ENCODE measurements around the gene FXYD1. TPM values are rescaled to one million over a fixed set of nuclear protein-coding genes. Genes with fewer than 3 reads are reported as not detected.
A peak's percentile ranks its signal among the peaks of the same experiment; 100 is the strongest.

Gene FXYD1
- total RNA-seq, 4 donors from 2014 or later, result 10.6 to 29.2 TPM; not detected in 2

- no peaks in the 10 kb centered on the region for H3K36me3 ChIP-seq
- H3K9me3 ChIP-seq, result no peaks in the 10 kb centered on the region
- in situ Hi-C loops (cut with MboI; ENCODE audit: low pct_ligation_motif_present in 1 of 4, low pct_unique_long_range_greater_than_20kb in 1 of 4, low sequenced_read_pairs in 3 of 4) (no loop called here), intact Hi-C loops (cut with DNase I; ENCODE audit: low total_unique reads) (no loop called here)
- TF ChIP-seq EP300 (IDR thresholded peaks at IDR 0.05; ENCODE audit: low read depth) (no peak), CTCF (IDR thresholded peaks at IDR 0.05) (no peak), POLR2A (IDR thresholded peaks at IDR 0.05) (no peak), POLR2AphosphoS5 (IDR thresholded peaks at IDR 0.05) (no peak)
- peak within 1 kb of the TSS in 1 of 4 donors; percentile 15 for H3K4me3 ChIP-seq
- no peak for DNase-seq
- no peaks in the 10 kb centered on the region for H3K27me3 ChIP-seq
- peak within 1 kb of the TSS; percentile 55 to 91 (median 76) for H3K27ac ChIP-seq
- 68% methylated on average over 15 of the region's 15 CpGs; no CpG with 5 or more reads in 1 of the 2 donors for WGBS, 2 donors (ENCODE audit: low coverage in 1 of 2)
- peaks cover 18 to 53% (median 34%) of the 10 kb centered on the region in 4 donors for H3K4me1 ChIP-seq
These were observed 3.9 kb upstream of the FXYD1 start, which contains the start of gene LGI4 for GRCh38 chr19:35134601-35135242. LGI4 (minus strand) TSS chr19:35135059; CDS start chr19:35134680, 379 bp downstream.

GRCh38 chr19:35135389-35135909, 3.2 kb upstream of the FXYD1 start:
- intact Hi-C loops (cut with DNase I; ENCODE audit: low total_unique reads) (no loop called here), in situ Hi-C loops (cut with MboI; ENCODE audit: low pct_ligation_motif_present in 1 of 4, low pct_unique_long_range_greater_than_20kb in 1 of 4, low sequenced_read_pairs in 3 of 4) (no loop called here)
- no peak for TF ChIP-seq POLR2A (IDR thresholded peaks at IDR 0.05)
- peak in 1 of 3 donors; percentile 25 for TF ChIP-seq POLR2AphosphoS5 (IDR thresholded peaks at IDR 0.05)
- TF ChIP-seq EP300 (IDR thresholded peaks at IDR 0.05; ENCODE audit: low read depth), result peak; percentile 34
- TF ChIP-seq CTCF (IDR thresholded peaks at IDR 0.05), result peak; percentile 86 to 98 (median 91)
- Histone ChIP-seq H3K27me3 (no peaks in the 10 kb centered on the region), H3K4me1 (peaks cover 23 to 54% (median 35%) of the 10 kb centered on the region in 4 donors), H3K9me3 (no peaks in the 10 kb centered on the region), H3K4me3 (peak overlapping the region in 1 of 4 donors; percentile 15), H3K27ac (peak overlapping the region; percentile 55 to 91 (median 76)), H3K36me3 (no peaks in the 10 kb centered on the region)
- DNase-seq, result peak; percentile 88
- WGBS, 2 donors (ENCODE audit: low coverage in 1 of 2), result 0% methylated on average over 7 of the region's 7 CpGs; no CpG with 5 or more reads in 1 of the 2 donors

- Histone ChIP-seq H3K4me3 (no peak overlapping the region), H3K9me3 (no peaks in the 10 kb centered on the region), H3K27ac (peak overlapping the region; percentile 19 to 91 (median 76)), H3K4me1 (peaks cover 21 to 54% (median 32%) of the 10 kb centered on the region in 4 donors), H3K36me3 (no peaks in the 10 kb centered on the region), H3K27me3 (no peaks in the 10 kb centered on the region)
- TF ChIP-seq POLR2AphosphoS5 (IDR thresholded peaks at IDR 0.05) (no peak), CTCF (IDR thresholded peaks at IDR 0.05) (no peak), POLR2A (IDR thresholded peaks at IDR 0.05) (no peak), EP300 (IDR thresholded peaks at IDR 0.05; ENCODE audit: low read depth) (no peak)
- intact Hi-C loops (cut with DNase I; ENCODE audit: low total_unique reads) (no loop called here), in situ Hi-C loops (cut with MboI; ENCODE audit: low pct_ligation_motif_present in 1 of 4, low pct_unique_long_range_greater_than_20kb in 1 of 4, low sequenced_read_pairs in 3 of 4) (no loop called here)
- 74% methylated on average over 11 of the region's 11 CpGs; no CpG with 5 or more reads in 1 of the 2 donors for WGBS, 2 donors (ENCODE audit: low coverage in 1 of 2)
- DNase-seq, result no peak
These were observed 2.4 kb upstream of the FXYD1 start for GRCh38 chr19:35136231-35136630.

- intact Hi-C loops (cut with DNase I; ENCODE audit: low total_unique reads), result no loop called here
- Histone ChIP-seq H3K4me3 (no peak overlapping the region), H3K4me1 (peaks cover 16 to 58% (median 32%) of the 10 kb centered on the region in 4 donors), H3K36me3 (no peaks in the 10 kb centered on the region), H3K9me3 (no peaks in the 10 kb centered on the region), H3K27ac (peak overlapping the region in 3 of 4 donors; percentile 73 to 91 (median 79)), H3K27me3 (peaks cover 4% of the 10 kb centered on the region)
- 44 to 52% methylated on average over 1 to 9 of the region's 9 CpGs for WGBS, 2 donors (ENCODE audit: low coverage in 1 of 2)
- DNase-seq, result no peak
- no peak for TF ChIP-seq CTCF (IDR thresholded peaks at IDR 0.05)
- TF ChIP-seq POLR2AphosphoS5 (IDR thresholded peaks at IDR 0.05), result no peak
- TF ChIP-seq EP300 (IDR thresholded peaks at IDR 0.05; ENCODE audit: low read depth), result no peak
- no peak for TF ChIP-seq POLR2A (IDR thresholded peaks at IDR 0.05)
- in situ Hi-C loops (cut with MboI; ENCODE audit: low pct_ligation_motif_present in 1 of 4, low pct_unique_long_range_greater_than_20kb in 1 of 4, low sequenced_read_pairs in 3 of 4), result no loop called here
These were observed 1.5 kb upstream of the FXYD1 start for GRCh38 chr19:35136977-35137702.

Data from transverse colon (tissue), 4 donors.